ENCODE data around the gene TNS4.

The TNS4 gene

DNA sequence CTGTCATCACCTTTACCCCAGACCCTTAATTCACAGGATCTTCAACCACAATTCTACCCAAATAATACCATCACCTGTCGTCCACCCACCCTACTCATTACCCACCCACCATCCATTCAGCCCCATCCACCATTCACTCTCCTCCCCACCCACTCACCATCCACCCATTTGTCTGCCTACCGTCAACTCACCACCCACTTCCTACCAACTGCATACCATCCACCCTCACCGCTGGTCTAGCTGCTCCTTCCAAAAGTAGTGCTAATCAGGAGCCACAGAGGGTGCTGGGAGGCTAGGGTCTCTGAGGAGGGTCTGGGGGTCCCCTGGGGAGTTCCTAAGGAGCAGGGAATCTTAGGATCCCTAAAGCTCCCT, 70.2 kb downstream of the TNS4 start:
- Histone ChIP-seq H3K27ac (replicated peaks) (no peak overlapping the region), H3K27me3 (ENCODE audit: insufficient read depth, poor library complexity, severe bottlenecking) (no peaks in the 10 kb centered on the region), H3K4me3 (replicated peaks; ENCODE audit: insufficient read depth, low read length) (no peak overlapping the region)
- DNase-seq (ENCODE audit: low read depth in 1 of 2, low spot score in 1 of 2), result no peak
- TF ChIP-seq CTCF (IDR thresholded peaks at IDR 0.05; ENCODE audit: insufficient read depth, low read length) (no peak), SPI1 (IDR thresholded peaks at IDR 0.05; ENCODE audit: borderline replicate concordance, low read depth) (no peak), POLR2AphosphoS5 (IDR thresholded peaks at IDR 0.05; ENCODE audit: low read depth) (no peak), GABPA (IDR thresholded peaks at IDR 0.05; ENCODE audit: low read depth) (no peak)
- TF ChIP-seq, protein P1, sequence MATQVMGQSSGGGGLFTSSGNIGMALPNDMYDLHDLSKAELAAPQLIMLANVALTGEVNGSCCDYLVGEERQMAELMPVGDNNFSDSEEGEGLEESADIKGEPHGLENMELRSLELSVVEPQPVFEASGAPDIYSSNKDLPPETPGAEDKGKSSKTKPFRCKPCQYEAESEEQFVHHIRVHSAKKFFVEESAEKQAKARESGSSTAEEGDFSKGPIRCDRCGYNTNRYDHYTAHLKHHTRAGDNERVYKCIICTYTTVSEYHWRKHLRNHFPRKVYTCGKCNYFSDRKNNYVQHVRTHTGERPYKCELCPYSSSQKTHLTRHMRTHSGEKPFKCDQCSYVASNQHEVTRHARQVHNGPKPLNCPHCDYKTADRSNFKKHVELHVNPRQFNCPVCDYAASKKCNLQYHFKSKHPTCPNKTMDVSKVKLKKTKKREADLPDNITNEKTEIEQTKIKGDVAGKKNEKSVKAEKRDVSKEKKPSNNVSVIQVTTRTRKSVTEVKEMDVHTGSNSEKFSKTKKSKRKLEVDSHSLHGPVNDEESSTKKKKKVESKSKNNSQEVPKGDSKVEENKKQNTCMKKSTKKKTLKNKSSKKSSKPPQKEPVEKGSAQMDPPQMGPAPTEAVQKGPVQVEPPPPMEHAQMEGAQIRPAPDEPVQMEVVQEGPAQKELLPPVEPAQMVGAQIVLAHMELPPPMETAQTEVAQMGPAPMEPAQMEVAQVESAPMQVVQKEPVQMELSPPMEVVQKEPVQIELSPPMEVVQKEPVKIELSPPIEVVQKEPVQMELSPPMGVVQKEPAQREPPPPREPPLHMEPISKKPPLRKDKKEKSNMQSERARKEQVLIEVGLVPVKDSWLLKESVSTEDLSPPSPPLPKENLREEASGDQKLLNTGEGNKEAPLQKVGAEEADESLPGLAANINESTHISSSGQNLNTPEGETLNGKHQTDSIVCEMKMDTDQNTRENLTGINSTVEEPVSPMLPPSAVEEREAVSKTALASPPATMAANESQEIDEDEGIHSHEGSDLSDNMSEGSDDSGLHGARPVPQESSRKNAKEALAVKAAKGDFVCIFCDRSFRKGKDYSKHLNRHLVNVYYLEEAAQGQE (IDR thresholded peaks at IDR 0.05; ENCODE audit: insufficient replicate concordance, low read depth), result no peak

- no peak for TF ChIP-seq GABPA (IDR thresholded peaks at IDR 0.05; ENCODE audit: low read depth)
- TF ChIP-seq, protein P1 (IDR thresholded peaks at IDR 0.05; ENCODE audit: insufficient replicate concordance, low read depth), result no peak
- TF ChIP-seq POLR2AphosphoS5 (IDR thresholded peaks at IDR 0.05; ENCODE audit: low read depth), result no peak
- no peak for TF ChIP-seq CTCF (IDR thresholded peaks at IDR 0.05; ENCODE audit: insufficient read depth, low read length)
- no peak for TF ChIP-seq SPI1 (IDR thresholded peaks at IDR 0.05; ENCODE audit: borderline replicate concordance, low read depth)
- Histone ChIP-seq H3K27ac (replicated peaks) (no peak overlapping the region), H3K4me3 (replicated peaks; ENCODE audit: insufficient read depth, low read length) (no peak overlapping the region), H3K27me3 (ENCODE audit: insufficient read depth, poor library complexity, severe bottlenecking) (no peaks in the 10 kb centered on the region)
- no peak for DNase-seq (ENCODE audit: low read depth in 1 of 2, low spot score in 1 of 2)
Observed at GRCh38 chr17:40430272-40431230, 70.9 kb downstream of the TNS4 start.

DNA sequence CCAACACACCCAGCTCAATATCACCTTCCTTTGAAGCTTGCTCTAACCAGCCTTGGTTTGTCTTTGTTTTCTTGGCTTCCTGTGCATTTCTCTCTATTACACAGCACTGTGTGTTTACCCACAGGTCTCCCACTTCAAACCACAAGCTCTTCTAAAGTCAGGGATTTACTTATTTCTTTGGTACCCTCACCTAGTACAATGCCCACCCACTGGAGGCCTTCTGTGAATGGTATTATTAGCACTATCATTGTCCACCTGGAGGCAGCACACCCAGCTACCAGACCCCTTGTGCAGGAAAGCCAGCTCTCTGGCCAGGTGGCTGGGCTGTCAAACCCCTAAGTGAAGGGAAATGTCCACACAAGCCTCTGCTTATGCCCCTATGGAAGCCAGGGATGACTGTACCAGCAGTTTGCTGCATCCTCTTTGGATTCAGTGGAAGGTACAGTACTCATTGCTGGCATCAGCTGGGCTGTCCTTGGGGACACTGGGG, 74.4 kb downstream of the TNS4 start:
- no peak overlapping the region for H3K27ac ChIP-seq (replicated peaks)
- no peaks in the 10 kb centered on the region for H3K27me3 ChIP-seq (ENCODE audit: insufficient read depth, poor library complexity, severe bottlenecking)
- no peak for DNase-seq (ENCODE audit: low read depth in 1 of 2, low spot score in 1 of 2)
- TF ChIP-seq POLR2AphosphoS5 (IDR thresholded peaks at IDR 0.05; ENCODE audit: low read depth), result no peak
- no peak for TF ChIP-seq CTCF (IDR thresholded peaks at IDR 0.05; ENCODE audit: insufficient read depth, low read length)
- no peak for TF ChIP-seq GABPA (IDR thresholded peaks at IDR 0.05; ENCODE audit: low read depth)
- TF ChIP-seq, protein P1 (IDR thresholded peaks at IDR 0.05; ENCODE audit: insufficient replicate concordance, low read depth), result no peak
- no peak for TF ChIP-seq SPI1 (IDR thresholded peaks at IDR 0.05; ENCODE audit: borderline replicate concordance, low read depth)
- H3K4me3 ChIP-seq (replicated peaks; ENCODE audit: insufficient read depth, low read length), result no peak overlapping the region

All from HL-60 (cell line).